ENCODE measurements around the gene CELSR3. TPM values are rescaled to one million over a fixed set of nuclear protein-coding genes. Genes with fewer than 3 reads are reported as not detected.

CELSR3 gene
- total RNA-seq, 1 donor from 2014 or later = 2.3 TPM

GRCh38 chr3:48707157-48707556 lies 44.5 kb upstream of the CELSR3 start:
- Mint-ChIP-seq H3K9me3 (no peaks in the 10 kb centered on the region), H3K27me3 (no peaks in the 10 kb centered on the region), H3K27ac (no peak overlapping the region), H3K4me3 (no peak overlapping the region), H3K36me3 (ENCODE audit: low read depth) (peaks cover 65% of the 10 kb centered on the region), H3K4me1 (peaks cover 37% of the 10 kb centered on the region)
- DNase-seq (no peak), ATAC-seq (ENCODE audit: low read depth) (no peak)
- ChIA-PET POLR2A (no interaction called here), CTCF (no interaction called here)
- intact Hi-C loops (cut with micrococcal nuclease) = no loop called here
- TF ChIP-seq CTCF (IDR thresholded peaks at IDR 0.05) = no peak

- CTCF ChIA-PET = no interaction called here
- POLR2A ChIA-PET = no interaction called here
- Mint-ChIP-seq H3K4me1 (peaks cover 15% of the 10 kb centered on the region), H3K36me3 (ENCODE audit: low read depth) (peaks cover 45% of the 10 kb centered on the region), H3K4me3 (no peak overlapping the region), H3K27ac (no peak overlapping the region), H3K9me3 (no peaks in the 10 kb centered on the region), H3K27me3 (no peaks in the 10 kb centered on the region)
- intact Hi-C loops (cut with micrococcal nuclease) = no loop called here
- DNase-seq (no peak), ATAC-seq (ENCODE audit: low read depth) (no peak)
- TF ChIP-seq CTCF (IDR thresholded peaks at IDR 0.05) = no peak
Measured at GRCh38 chr3:48702320-48702920, 39.7 kb upstream of the CELSR3 start.

DNA sequence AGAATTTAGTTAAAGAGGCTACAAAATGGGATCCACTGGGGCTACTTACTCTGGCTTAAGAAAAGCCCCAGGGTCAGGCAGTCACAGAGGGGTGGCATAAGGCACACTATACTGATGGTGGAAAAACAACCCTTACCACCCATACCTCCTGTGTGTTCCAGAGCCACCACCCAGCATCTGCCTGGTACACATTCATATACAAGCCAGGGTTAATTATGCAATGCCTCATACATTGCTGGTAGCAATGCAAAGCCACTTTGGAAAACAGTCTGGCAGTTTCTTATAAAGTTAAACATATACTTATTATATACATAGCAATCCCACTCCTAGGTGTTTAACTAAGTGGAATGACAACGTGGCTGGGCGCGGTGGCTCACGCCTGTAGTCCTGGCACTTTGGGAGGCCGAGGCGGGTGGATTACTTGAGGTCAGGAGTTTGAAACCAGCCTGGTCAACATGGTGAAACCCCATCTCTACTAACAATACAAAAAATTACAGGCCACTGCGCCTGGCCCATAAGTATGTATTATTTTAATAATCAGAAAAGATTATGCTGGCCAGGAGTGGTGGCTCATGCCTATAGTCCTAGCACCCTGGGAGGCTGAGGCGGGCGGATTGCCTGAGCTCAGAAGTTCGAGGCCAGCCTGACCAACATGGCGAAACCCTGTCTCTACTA lies 38.2 kb upstream of the CELSR3 start:
- POLR2A ChIA-PET = interaction anchor here (0.6 kb wide), 1 partner anchor 823 kb away, joined by 8 read pairs; no protein-coding TSS in a partner anchor
- Mint-ChIP-seq H3K9me3 (no peaks in the 10 kb centered on the region), H3K27me3 (no peaks in the 10 kb centered on the region), H3K4me3 (no peak overlapping the region), H3K27ac (no peak overlapping the region), H3K4me1 (peaks cover 18% of the 10 kb centered on the region), H3K36me3 (ENCODE audit: low read depth) (peaks cover 40% of the 10 kb centered on the region)
- ATAC-seq (ENCODE audit: low read depth) (no peak), DNase-seq (no peak)
- CTCF ChIA-PET = no interaction called here
- intact Hi-C loops (cut with micrococcal nuclease) = no loop called here
- TF ChIP-seq CTCF (IDR thresholded peaks at IDR 0.05) = no peak

DNA sequence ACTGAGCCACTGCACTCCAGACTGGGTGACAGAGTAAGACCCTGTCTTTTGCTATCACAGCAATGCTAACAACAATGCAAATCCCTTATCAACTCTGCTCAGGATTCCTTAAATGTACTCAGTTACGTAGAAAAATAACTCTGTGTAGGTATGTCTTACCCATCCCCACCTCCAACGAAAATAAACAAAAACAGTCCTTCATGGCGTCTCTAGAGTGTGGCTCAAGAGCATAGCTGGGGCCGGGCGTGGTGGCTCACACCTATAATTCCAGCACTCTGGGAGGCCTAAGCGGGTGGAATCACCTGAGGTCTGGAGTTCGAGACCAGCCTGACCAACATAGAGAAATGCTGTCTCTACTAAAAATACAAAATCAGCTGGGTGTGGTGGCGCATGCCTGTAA lies 36.2 kb upstream of the CELSR3 start:
- DNase-seq (no peak), ATAC-seq (ENCODE audit: low read depth) (no peak)
- H3K27ac Mint-ChIP-seq = no peak overlapping the region
- no peaks in the 10 kb centered on the region for H3K9me3 Mint-ChIP-seq
- intact Hi-C loops (cut with micrococcal nuclease) = no loop called here
- peaks cover 45% of the 10 kb centered on the region for H3K36me3 Mint-ChIP-seq (ENCODE audit: low read depth)
- no peaks in the 10 kb centered on the region for H3K27me3 Mint-ChIP-seq
- CTCF ChIA-PET = interaction anchor here (1.0 to 1.5 kb wide), 2 partner anchors 11 to 13 kb away, joined by 3 read pairs; partner anchors contain the start of gene NCKIPSD
- H3K4me1 Mint-ChIP-seq = peaks cover 15% of the 10 kb centered on the region
- POLR2A ChIA-PET = no interaction called here
- no peak for TF ChIP-seq CTCF (IDR thresholded peaks at IDR 0.05)
- no peak overlapping the region for H3K4me3 Mint-ChIP-seq

DNA sequence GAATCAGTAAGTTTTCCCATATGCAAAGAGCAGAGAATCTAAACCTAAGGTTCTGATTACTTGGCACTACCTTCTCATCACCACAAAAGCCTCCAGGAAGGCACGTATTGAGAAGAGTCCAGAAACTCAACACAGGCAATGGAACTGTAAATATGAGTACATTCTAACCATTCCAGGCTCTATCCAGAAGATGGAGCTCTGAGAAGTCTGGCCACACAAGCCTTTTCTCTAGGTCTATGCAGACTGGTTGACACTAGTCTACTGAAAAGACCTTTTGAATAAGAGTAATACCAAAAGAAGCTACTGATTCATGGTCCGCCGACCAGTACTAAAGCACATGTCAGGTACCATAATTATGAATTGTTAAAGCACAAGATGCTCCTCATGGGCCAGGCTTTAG lies 35.3 kb upstream of the CELSR3 start:
- Mint-ChIP-seq H3K9me3 (no peaks in the 10 kb centered on the region), H3K4me1 (peaks cover 15% of the 10 kb centered on the region), H3K27ac (no peak overlapping the region), H3K4me3 (no peak overlapping the region), H3K36me3 (ENCODE audit: low read depth) (peaks cover 53% of the 10 kb centered on the region), H3K27me3 (no peaks in the 10 kb centered on the region)
- DNase-seq (no peak), ATAC-seq (ENCODE audit: low read depth) (no peak)
- POLR2A ChIA-PET = no interaction called here
- intact Hi-C loops (cut with micrococcal nuclease) = no loop called here
- CTCF ChIA-PET = interaction anchor here (1.0 to 1.6 kb wide), 3 partner anchors 10 to 63 kb away, joined by 3 read pairs; partner anchors contain the start of genes NCKIPSD and SLC26A6
- no peak for TF ChIP-seq CTCF (IDR thresholded peaks at IDR 0.05)
